BLaER1 treated with 17β-estradiol and CSF1 and Interleukin-3, amounts not matched to agents 10 nM and 100 nM (cell line): ENCODE results near the gene BMP8B.
"Not testable (repeated sequence)": the region's sequence is repeated elsewhere in the genome, so short reads cannot be mapped to it uniquely, and the experiment has no call there.

Experiments
- H3K27ac ChIP-seq, 11 experiments: shearing (Covaris generic); formaldehyde crosslinking; 2 replicates each; pipeline ENCODE4 v1.8.1; 2022
- H3K27me3 ChIP-seq, 11 experiments: shearing (Covaris generic); formaldehyde crosslinking; 2 replicates each; pipeline ENCODE4 v1.8.1; 2022
- H3K36me3 ChIP-seq, 11 experiments: shearing (Covaris generic); formaldehyde crosslinking; 2 replicates each; pipeline ENCODE4 v1.8.1; 2022
- H3K4me1 ChIP-seq, 10 experiments: shearing (Covaris generic); formaldehyde crosslinking; 2 replicates each; pipeline ENCODE4 v1.8.1; 2022
- H3K4me2 ChIP-seq, 11 experiments: shearing (Covaris generic); formaldehyde crosslinking; 2 replicates each; pipeline ENCODE4 v1.8.1; 2022
- H3K4me3 ChIP-seq, 10 experiments: shearing (Covaris generic); formaldehyde crosslinking; 2 replicates each; pipeline ENCODE4 v1.8.1; 2022
- H3K9ac ChIP-seq, 11 experiments: shearing (Covaris generic); formaldehyde crosslinking; 2 replicates each; pipeline ENCODE4 v1.8.1; 2022
- H3K9me3 ChIP-seq, 11 experiments: shearing (Covaris generic); formaldehyde crosslinking; replicated peaks in 1 of 11; 2 replicates each; pipeline ENCODE4 v1.8.1; 2022
- H4K20me1 ChIP-seq, 11 experiments: shearing (Covaris generic); formaldehyde crosslinking; 2 replicates each; pipeline ENCODE4 v1.8.1; 2022
- Cebpa-rat ChIP-seq, 11 experiments: shearing (Covaris generic); IDR thresholded peaks; 2 replicates each; pipeline ENCODE4 v1.8.1; 2022

BMP8B gene

GRCh38 chr1:39799770-39800470 lies 11.3 kb upstream of the BMP8B start:
- peak overlapping the region in 10 of 11 experiments; percentile 60 to 84 (median 80); a peak in 21 of 22 replicates for H3K27ac ChIP-seq

GRCh38 chr1:39798859-39799769 lies 10.4 kb upstream of the BMP8B start:
- peaks cover 17 to 56% (median 34%) of the 10 kb centered on the region in 10 experiments for H3K4me1 ChIP-seq
- H3K9ac ChIP-seq = peak overlapping the region in 10 of 11 experiments; percentile 40 to 71 (median 60); a peak in 17 of 22 replicates
- not testable (repeated sequence) for H3K9me3 ChIP-seq, H4K20me1 ChIP-seq, H3K27me3 ChIP-seq, H3K36me3 ChIP-seq
- peak overlapping the region in 8 of 10 experiments; percentile 4 to 47 (median 36); a peak in 9 of 20 replicates for H3K4me3 ChIP-seq
- H3K4me2 ChIP-seq = peak overlapping the region; percentile 36 to 71 (median 63)
- H3K27ac ChIP-seq = peak overlapping the region; percentile 60 to 84 (median 79); a peak in 21 of 22 replicates

More at GRCh38 chr1:39799770-39800470, 11.3 kb upstream of the BMP8B start:
- H3K9me3 ChIP-seq = peaks cover 0 to 3% (median 0%) of the 10 kb centered on the region in 11 experiments; a peak in 4 of 22 replicates
- no peak for TF ChIP-seq Cebpa-rat (IDR thresholded peaks at IDR 0.05)
- H3K4me3 ChIP-seq = peak overlapping the region in 8 of 10 experiments; percentile 4 to 47 (median 36); a peak in 6 of 20 replicates
- H3K4me1 ChIP-seq = peaks cover 17 to 55% (median 32%) of the 10 kb centered on the region in 10 experiments
- peak overlapping the region; percentile 36 to 71 (median 63) for H3K4me2 ChIP-seq
- no peaks in the 10 kb centered on the region for H4K20me1 ChIP-seq
- 0 out of 22 replicates have a peak, but pooled peaks cover 0 to under 1% (median 0%) of the 10 kb centered on the region in 11 experiments for H3K36me3 ChIP-seq
- no peaks in the 10 kb centered on the region for H3K27me3 ChIP-seq
- H3K9ac ChIP-seq = peak overlapping the region in 10 of 11 experiments; percentile 40 to 71 (median 60); a peak in 17 of 22 replicates

GRCh38 chr1:39795651-39796050 lies 7.0 kb upstream of the BMP8B start:
- no peak overlapping the region for H3K4me2 ChIP-seq
- H3K36me3 ChIP-seq = no peaks in the 10 kb centered on the region
- peaks cover 22 to 48% (median 40%) of the 10 kb centered on the region in 10 experiments for H3K4me1 ChIP-seq
- no peak overlapping the region for H3K27ac ChIP-seq
- H4K20me1 ChIP-seq = no peaks in the 10 kb centered on the region
- H3K4me3 ChIP-seq = no peak overlapping the region
- H3K9me3 ChIP-seq = no peaks in the 10 kb centered on the region
- no peak for TF ChIP-seq Cebpa-rat (IDR thresholded peaks at IDR 0.05)
- H3K9ac ChIP-seq = no peak overlapping the region
- peaks cover 0 to 3% (median 0%) of the 10 kb centered on the region in 11 experiments; a peak in 1 of 22 replicates for H3K27me3 ChIP-seq

GRCh38 chr1:39791838-39792237 lies 3.2 kb upstream of the BMP8B start:
- no peaks in the 10 kb centered on the region for H4K20me1 ChIP-seq
- H3K4me2 ChIP-seq = no peak overlapping the region; a peak in 2 of 22 replicates
- H3K27me3 ChIP-seq = peaks cover 10 to 22% (median 16%) of the 10 kb centered on the region in 11 experiments
- no peak overlapping the region for H3K9ac ChIP-seq
- H3K9me3 ChIP-seq = no peaks in the 10 kb centered on the region
- no peak overlapping the region for H3K27ac ChIP-seq
- TF ChIP-seq Cebpa-rat (IDR thresholded peaks at IDR 0.05) = no peak
- peaks cover 15 to 49% (median 42%) of the 10 kb centered on the region in 10 experiments for H3K4me1 ChIP-seq
- H3K4me3 ChIP-seq = no peak overlapping the region
- no peaks in the 10 kb centered on the region for H3K36me3 ChIP-seq

- Histone ChIP-seq H3K27ac (peak overlapping the region in 10 of 11 experiments; percentile 67 to 81 (median 76); a peak in 20 of 22 replicates), H4K20me1 (no peaks in the 10 kb centered on the region), H3K9me3 (no peaks in the 10 kb centered on the region), H3K36me3 (no peaks in the 10 kb centered on the region), H3K4me3 (peak overlapping the region; percentile 56 to 76 (median 65)), H3K4me1 (peaks cover 20 to 65% (median 57%) of the 10 kb centered on the region in 10 experiments), H3K27me3 (peaks cover 10 to 22% (median 16%) of the 10 kb centered on the region in 11 experiments), H3K9ac (peak overlapping the region; percentile 68 to 84 (median 79)), H3K4me2 (peak overlapping the region; percentile 76 to 94 (median 89))
- TF ChIP-seq Cebpa-rat (IDR thresholded peaks at IDR 0.05) = no peak
Observed at GRCh38 chr1:39789571-39790110, 976 bp upstream of the BMP8B start.

- Histone ChIP-seq H3K27me3 (peaks cover 10 to 22% (median 16%) of the 10 kb centered on the region in 11 experiments), H3K27ac (peak overlapping the region in 7 of 11 experiments; percentile 70 to 81 (median 78); a peak in 11 of 22 replicates), H3K4me1 (peaks cover 15 to 54% (median 48%) of the 10 kb centered on the region in 10 experiments; a peak in 19 of 20 replicates)
Observed at GRCh38 chr1:39788426-39788757, 273 bp downstream of the BMP8B start.

GRCh38 chr1:39787964-39788363 lies 701 bp downstream of the BMP8B start:
- H3K27ac ChIP-seq = peak overlapping the region in 1 of 11 experiments; percentile 70; a peak in 1 of 22 replicates
- peaks cover 10 to 22% (median 16%) of the 10 kb centered on the region in 11 experiments for H3K27me3 ChIP-seq
- H3K4me1 ChIP-seq = peaks cover 15 to 50% (median 44%) of the 10 kb centered on the region in 10 experiments; a peak in 19 of 20 replicates
- peak overlapping the region in 8 of 11 experiments; percentile 54 to 86 (median 74); a peak in 12 of 22 replicates for H3K4me2 ChIP-seq
- not testable (repeated sequence) for H3K9me3 ChIP-seq, H4K20me1 ChIP-seq, H3K36me3 ChIP-seq, H3K9ac ChIP-seq
- H3K4me3 ChIP-seq = 0 out of 20 replicates have a peak overlapping the region, but pooled peaks of 2 of the 10 experiments have one; percentile 24 to 34

More at GRCh38 chr1:39788426-39788757, 273 bp downstream of the BMP8B start:
- no peaks in the 10 kb centered on the region for H4K20me1 ChIP-seq
- H3K4me3 ChIP-seq = peak overlapping the region; percentile 56 to 76 (median 65); a peak in 15 of 20 replicates
- H3K36me3 ChIP-seq = no peaks in the 10 kb centered on the region
- no peak for TF ChIP-seq Cebpa-rat (IDR thresholded peaks at IDR 0.05)
- H3K9ac ChIP-seq = peak overlapping the region in 7 of 11 experiments; percentile 73 to 80 (median 79); a peak in 10 of 22 replicates
- H3K9me3 ChIP-seq = no peaks in the 10 kb centered on the region
- H3K4me2 ChIP-seq = peak overlapping the region; percentile 76 to 94 (median 89); a peak in 16 of 22 replicates

GRCh38 chr1:39787468-39787867 lies 1.2 kb downstream of the BMP8B start:
- no peaks in the 10 kb centered on the region for H3K36me3 ChIP-seq
- peaks cover 10 to 22% (median 16%) of the 10 kb centered on the region in 11 experiments for H3K27me3 ChIP-seq
- TF ChIP-seq Cebpa-rat (IDR thresholded peaks at IDR 0.05) = no peak
- no peaks in the 10 kb centered on the region for H3K9me3 ChIP-seq
- peak overlapping the region in 4 of 10 experiments; percentile 13 to 34 (median 28); a peak in 4 of 20 replicates for H3K4me3 ChIP-seq
- peak overlapping the region; percentile 54 to 87 (median 76); a peak in 20 of 22 replicates for H3K4me2 ChIP-seq
- peaks cover 15 to 48% (median 40%) of the 10 kb centered on the region in 10 experiments; a peak in 19 of 20 replicates for H3K4me1 ChIP-seq
- no peaks in the 10 kb centered on the region for H4K20me1 ChIP-seq
- H3K9ac ChIP-seq = peak overlapping the region in 9 of 11 experiments; percentile 0 to 58 (median 36); a peak in 5 of 22 replicates
- peak overlapping the region in 6 of 11 experiments; percentile 18 to 70 (median 49); a peak in 8 of 22 replicates for H3K27ac ChIP-seq

GRCh38 chr1:39787108-39787375 lies 1.6 kb downstream of the BMP8B start:
- H3K9ac ChIP-seq = peak overlapping the region in 10 of 11 experiments; percentile 0 to 58 (median 39); a peak in 9 of 22 replicates
- not testable (repeated sequence) for H4K20me1 ChIP-seq, H3K9me3 ChIP-seq, H3K36me3 ChIP-seq
- peaks cover 15 to 48% (median 40%) of the 10 kb centered on the region in 10 experiments; a peak in 19 of 20 replicates for H3K4me1 ChIP-seq
- peak overlapping the region in 3 of 10 experiments; percentile 19 to 31 (median 24); a peak in 3 of 20 replicates for H3K4me3 ChIP-seq
- H3K27ac ChIP-seq = peak overlapping the region in 8 of 11 experiments; percentile 25 to 70 (median 49); a peak in 12 of 22 replicates
- H3K4me2 ChIP-seq = peak overlapping the region; percentile 54 to 87 (median 76)
- peaks cover 10 to 22% (median 16%) of the 10 kb centered on the region in 11 experiments for H3K27me3 ChIP-seq

- not testable (repeated sequence) for H3K36me3 ChIP-seq, H3K9me3 ChIP-seq, H4K20me1 ChIP-seq
- Histone ChIP-seq H3K27ac (peak overlapping the region in 9 of 11 experiments; percentile 1 to 74 (median 55); a peak in 16 of 22 replicates), H3K27me3 (peaks cover 10 to 22% (median 16%) of the 10 kb centered on the region in 11 experiments), H3K4me2 (peak overlapping the region; percentile 54 to 87 (median 76)), H3K9ac (peak overlapping the region in 10 of 11 experiments; percentile 24 to 59 (median 48); a peak in 14 of 22 replicates), H3K4me3 (peak overlapping the region in 2 of 10 experiments; percentile 19 to 31; a peak in 1 of 20 replicates), H3K4me1 (peaks cover 15 to 50% (median 45%) of the 10 kb centered on the region in 10 experiments; a peak in 19 of 20 replicates)
Observed at GRCh38 chr1:39786303-39787107, 2.2 kb downstream of the BMP8B start.

- peaks cover 21 to 57% (median 47%) of the 10 kb centered on the region in 10 experiments for H3K4me1 ChIP-seq
- H3K4me2 ChIP-seq, H3K27me3 ChIP-seq: not testable (repeated sequence)
Observed at GRCh38 chr1:39782685-39783084, 6.0 kb downstream of the BMP8B start.

More at GRCh38 chr1:39782685-39783084, 6.0 kb downstream of the BMP8B start:
- not testable (repeated sequence) for H3K27ac ChIP-seq, H3K4me3 ChIP-seq, H3K36me3 ChIP-seq, H3K9me3 ChIP-seq, H4K20me1 ChIP-seq
- H3K9ac ChIP-seq = 0 out of 22 replicates have a peak overlapping the region, but pooled peaks of 1 of the 11 experiments have one; percentile 0
